ENCODE results near the gene PCCA.

GRCh38 chr13:100273552-100273951 lies 184.7 kb downstream of the PCCA start:
- TF ChIP-seq POLR2A (IDR thresholded peaks at IDR 0.05; ENCODE audit: low read length) (no peak), RNF2 (IDR thresholded peaks at IDR 0.05; ENCODE audit: borderline replicate concordance, low read depth) (no peak), JUNB (IDR thresholded peaks at IDR 0.05) (no peak), NFE2L2 (conservative IDR thresholded peaks at IDR 0.05; ENCODE audit: low read length) (no peak)
- TF ChIP-seq, protein P1, sequence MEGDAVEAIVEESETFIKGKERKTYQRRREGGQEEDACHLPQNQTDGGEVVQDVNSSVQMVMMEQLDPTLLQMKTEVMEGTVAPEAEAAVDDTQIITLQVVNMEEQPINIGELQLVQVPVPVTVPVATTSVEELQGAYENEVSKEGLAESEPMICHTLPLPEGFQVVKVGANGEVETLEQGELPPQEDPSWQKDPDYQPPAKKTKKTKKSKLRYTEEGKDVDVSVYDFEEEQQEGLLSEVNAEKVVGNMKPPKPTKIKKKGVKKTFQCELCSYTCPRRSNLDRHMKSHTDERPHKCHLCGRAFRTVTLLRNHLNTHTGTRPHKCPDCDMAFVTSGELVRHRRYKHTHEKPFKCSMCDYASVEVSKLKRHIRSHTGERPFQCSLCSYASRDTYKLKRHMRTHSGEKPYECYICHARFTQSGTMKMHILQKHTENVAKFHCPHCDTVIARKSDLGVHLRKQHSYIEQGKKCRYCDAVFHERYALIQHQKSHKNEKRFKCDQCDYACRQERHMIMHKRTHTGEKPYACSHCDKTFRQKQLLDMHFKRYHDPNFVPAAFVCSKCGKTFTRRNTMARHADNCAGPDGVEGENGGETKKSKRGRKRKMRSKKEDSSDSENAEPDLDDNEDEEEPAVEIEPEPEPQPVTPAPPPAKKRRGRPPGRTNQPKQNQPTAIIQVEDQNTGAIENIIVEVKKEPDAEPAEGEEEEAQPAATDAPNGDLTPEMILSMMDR (IDR thresholded peaks at IDR 0.05), result no peak

All from A549 (cell line).